Testis (tissue), 3 donors: ENCODE data around the gene TSPAN6. TPM values are rescaled to one million over a fixed set of nuclear protein-coding genes. Genes with fewer than 3 reads are reported as not detected.

ENCODE experiments used
- DNase-seq: peaks from one replicate; pipeline ENCODE4 v3.0.0-alpha.2; 2019
- H3K27ac ChIP-seq, 2 donors: fragments of 200-600 bp; sonication (generic); one replicate each; pipeline ENCODE4 v1.5.1; 2019
- H3K27me3 ChIP-seq: fragments of 200-600 bp; sonication (generic); one replicate; pipeline ENCODE4 v1.5.1; 2019
- H3K36me3 ChIP-seq: fragments of 200-600 bp; sonication (generic); one replicate; pipeline ENCODE4 v1.5.1; 2017; ENCODE audit warnings: low read depth; ENCODE audit errors: missing control alignments
- H3K4me1 ChIP-seq: fragments of 200-600 bp; sonication (generic); one replicate; pipeline ENCODE4 v1.5.1; 2019
- H3K4me3 ChIP-seq, 2 donors: fragments of 200-600 bp; sonication (generic); one replicate each; pipeline ENCODE4 v1.5.1; 2017 to 2019
- H3K9me3 ChIP-seq: fragments of 200-600 bp; sonication (generic); one replicate; pipeline ENCODE4 v1.5.1; 2017
- CTCF ChIP-seq, 3 experiments: fragments of 450-650 bp in 2 of 3; fragments of 200-600 bp in 1 of 3; sonication (generic) in 1 of 3; IDR thresholded peaks; one replicate each; pipeline ENCODE4 v1.5.1; 2016 to 2019; ENCODE audit warnings: antibody characterized with exemption in 3 of 3, mild to moderate bottlenecking in 2 of 3, moderate library complexity in 1 of 3
- POLR2A ChIP-seq: fragments of 450-650 bp; IDR thresholded peaks from one replicate; pipeline ENCODE4 v1.6.1; 2017; ENCODE audit warnings: antibody characterized with exemption, mild to moderate bottlenecking, moderate library complexity
- WGBS, 2 donors: methylation state at CpG; one replicate each; pipeline ENCODE4 v1.1.5; 2018; 5-methylcytosine and 5-hydroxymethylcytosine counted together
- intact Hi-C: fragments of 100-400 bp; cut with DNase I; formaldehyde crosslinking; loops from one replicate; pipeline ENCODE4 v1.15.1; 2023; ENCODE audit warnings: low total_unique reads
- polyA plus RNA-seq: library from polyadenylated mRNA; stranded (reverse); fragments of 350-450 nt; fragmentation: Illumina TruSeq; extraction: RNeasy Lipid Tissue Mini Kit (QIAGEN cat#74804); gene quantifications from one replicate; pipeline ENCODE4 v1.2.3, GENCODE V29; 2014; ENCODE audit warnings: low read depth, low replicate concordance; ENCODE audit not compliant: insufficient read depth
- total RNA-seq, 2 donors: library from RNA; depleted of rRNA; stranded (reverse); fragments of >200 nt; gene quantifications; one replicate each; pipeline ENCODE4 v1.2.3, GENCODE V29; 2016

The TSPAN6 gene
- total and polyA plus RNA-seq, 3 donors from 2014 or later = 47.3 to 133 (median 77.3) TPM

GRCh38 chrX:100648458-100649417 lies 12.1 kb upstream of the TSPAN6 start:
- DNase-seq = no peak
- Histone ChIP-seq H3K4me1 (no peaks in the 10 kb centered on the region), H3K27ac (peak overlapping the region in 1 of 2 donors; percentile 83), H3K27me3 (no peaks in the 10 kb centered on the region), H3K36me3 (no peaks in the 10 kb centered on the region), H3K9me3 (no peaks in the 10 kb centered on the region), H3K4me3 (no peak overlapping the region)
- no peak for TF ChIP-seq CTCF (IDR thresholded peaks at IDR 0.05)
- TF ChIP-seq POLR2A = no peak
- intact Hi-C loops = no loop called here
- WGBS, 2 donors = 48 to 53% methylated on average over 6 to 8 of the region's 8 CpGs

GRCh38 chrX:100647739-100648138 lies 11.1 kb upstream of the TSPAN6 start:
- Histone ChIP-seq H3K27ac (no peak overlapping the region), H3K4me1 (no peaks in the 10 kb centered on the region), H3K36me3 (no peaks in the 10 kb centered on the region), H3K4me3 (no peak overlapping the region), H3K27me3 (no peaks in the 10 kb centered on the region), H3K9me3 (no peaks in the 10 kb centered on the region)
- no peak for DNase-seq
- intact Hi-C loops = no loop called here
- 59 to 75% methylated on average over 2 of the region's 2 CpGs for WGBS, 2 donors
- TF ChIP-seq POLR2A (no peak), CTCF (IDR thresholded peaks at IDR 0.05) (no peak)

GRCh38 chrX:100647095-100647494 lies 10.5 kb upstream of the TSPAN6 start:
- Histone ChIP-seq H3K27ac (no peak overlapping the region), H3K36me3 (no peaks in the 10 kb centered on the region), H3K9me3 (no peaks in the 10 kb centered on the region), H3K4me1 (no peaks in the 10 kb centered on the region), H3K27me3 (no peaks in the 10 kb centered on the region), H3K4me3 (no peak overlapping the region)
- no peak for DNase-seq
- WGBS, 2 donors = 18 to 25% methylated on average over 1 of the region's 1 CpG
- TF ChIP-seq POLR2A (no peak), CTCF (IDR thresholded peaks at IDR 0.05) (no peak)
- intact Hi-C loops = no loop called here

GRCh38 chrX:100645106-100645505 lies 8.5 kb upstream of the TSPAN6 start:
- Histone ChIP-seq H3K4me3 (no peak overlapping the region), H3K36me3 (no peaks in the 10 kb centered on the region), H3K9me3 (no peaks in the 10 kb centered on the region), H3K27ac (peak overlapping the region in 1 of 2 donors; percentile 50), H3K4me1 (no peaks in the 10 kb centered on the region), H3K27me3 (no peaks in the 10 kb centered on the region)
- intact Hi-C loops = no loop called here
- no peak for DNase-seq
- TF ChIP-seq CTCF (IDR thresholded peaks at IDR 0.05) = no peak
- no peak for TF ChIP-seq POLR2A
- WGBS, 2 donors = 85 to 86% methylated on average over 1 to 4 of the region's 4 CpGs
